Endothelial cell (in vitro differentiated cells): Measurements from ENCODE around the gene COL5A1. TPM values are rescaled to one million over a fixed set of nuclear protein-coding genes. Genes with fewer than 3 reads are reported as not detected.
"Not testable (repeated sequence)": the region's sequence is repeated elsewhere in the genome, so short reads cannot be mapped to it uniquely, and the experiment has no call there.

Experiments
- DNase-seq: peaks from one replicate; pipeline ENCODE4 v3.0.0; 2021; ENCODE audit warnings: low spot score
- H3K27ac Mint-ChIP-seq: one replicate; pipeline ENCODE4 v1.8.0; 2021; ENCODE audit warnings: mixed read lengths, inconsistent platforms; ENCODE audit not compliant: unreplicated experiment
- H3K27me3 Mint-ChIP-seq: one replicate; pipeline ENCODE4 v1.8.0; 2021; ENCODE audit warnings: mild to moderate bottlenecking, moderate library complexity, mixed read lengths, inconsistent platforms; ENCODE audit not compliant: unreplicated experiment
- H3K36me3 Mint-ChIP-seq: one replicate; pipeline ENCODE4 v1.8.0; 2021; ENCODE audit warnings: mild to moderate bottlenecking, low read depth, mixed read lengths, inconsistent platforms; ENCODE audit not compliant: unreplicated experiment
- H3K4me1 Mint-ChIP-seq: one replicate; pipeline ENCODE4 v1.8.0; 2021; ENCODE audit warnings: mild to moderate bottlenecking, mixed read lengths, inconsistent platforms; ENCODE audit not compliant: unreplicated experiment
- H3K4me3 Mint-ChIP-seq: one replicate; pipeline ENCODE4 v1.8.0; 2021; ENCODE audit warnings: mild to moderate bottlenecking, mixed read lengths, inconsistent platforms; ENCODE audit not compliant: unreplicated experiment
- H3K9me3 Mint-ChIP-seq: one replicate; pipeline ENCODE4 v1.8.0; 2021; ENCODE audit warnings: mixed read lengths, inconsistent platforms; ENCODE audit not compliant: unreplicated experiment
- total RNA-seq: library from RNA; stranded (reverse); fragmentation: NEBNext Ultra II Directional; extraction: Animal tissue kit (Norgen Biotek cat#: 25700); gene quantifications from one replicate; pipeline ENCODE4 v1.2.1, GENCODE V29; 2021; ENCODE audit not compliant: unreplicated experiment
- TF ChIP-seq, protein P1 (sequence below): fragments of 200-600 bp; sonication (generic); IDR thresholded peaks from one replicate; pipeline ENCODE4 v1.5.0; 2021; ENCODE audit warnings: antibody characterized with exemption; ENCODE audit not compliant: unreplicated experiment

Gene COL5A1
- total RNA-seq, 1 donor from 2014 or later, result 24.3 TPM

- DNase-seq, result no peak
- Mint-ChIP-seq H3K4me3 (no peak overlapping the region), H3K4me1 (peaks cover 4% of the 10 kb centered on the region), H3K27me3 (peaks cover 3% of the 10 kb centered on the region), H3K27ac (peak overlapping the region; percentile 30), H3K9me3 (no peaks in the 10 kb centered on the region), H3K36me3 (no peaks in the 10 kb centered on the region)
- TF ChIP-seq, protein P1, sequence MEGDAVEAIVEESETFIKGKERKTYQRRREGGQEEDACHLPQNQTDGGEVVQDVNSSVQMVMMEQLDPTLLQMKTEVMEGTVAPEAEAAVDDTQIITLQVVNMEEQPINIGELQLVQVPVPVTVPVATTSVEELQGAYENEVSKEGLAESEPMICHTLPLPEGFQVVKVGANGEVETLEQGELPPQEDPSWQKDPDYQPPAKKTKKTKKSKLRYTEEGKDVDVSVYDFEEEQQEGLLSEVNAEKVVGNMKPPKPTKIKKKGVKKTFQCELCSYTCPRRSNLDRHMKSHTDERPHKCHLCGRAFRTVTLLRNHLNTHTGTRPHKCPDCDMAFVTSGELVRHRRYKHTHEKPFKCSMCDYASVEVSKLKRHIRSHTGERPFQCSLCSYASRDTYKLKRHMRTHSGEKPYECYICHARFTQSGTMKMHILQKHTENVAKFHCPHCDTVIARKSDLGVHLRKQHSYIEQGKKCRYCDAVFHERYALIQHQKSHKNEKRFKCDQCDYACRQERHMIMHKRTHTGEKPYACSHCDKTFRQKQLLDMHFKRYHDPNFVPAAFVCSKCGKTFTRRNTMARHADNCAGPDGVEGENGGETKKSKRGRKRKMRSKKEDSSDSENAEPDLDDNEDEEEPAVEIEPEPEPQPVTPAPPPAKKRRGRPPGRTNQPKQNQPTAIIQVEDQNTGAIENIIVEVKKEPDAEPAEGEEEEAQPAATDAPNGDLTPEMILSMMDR, result no peak
Observed at GRCh38 chr9:134700636-134701350, 59.2 kb downstream of the COL5A1 start.

DNA sequence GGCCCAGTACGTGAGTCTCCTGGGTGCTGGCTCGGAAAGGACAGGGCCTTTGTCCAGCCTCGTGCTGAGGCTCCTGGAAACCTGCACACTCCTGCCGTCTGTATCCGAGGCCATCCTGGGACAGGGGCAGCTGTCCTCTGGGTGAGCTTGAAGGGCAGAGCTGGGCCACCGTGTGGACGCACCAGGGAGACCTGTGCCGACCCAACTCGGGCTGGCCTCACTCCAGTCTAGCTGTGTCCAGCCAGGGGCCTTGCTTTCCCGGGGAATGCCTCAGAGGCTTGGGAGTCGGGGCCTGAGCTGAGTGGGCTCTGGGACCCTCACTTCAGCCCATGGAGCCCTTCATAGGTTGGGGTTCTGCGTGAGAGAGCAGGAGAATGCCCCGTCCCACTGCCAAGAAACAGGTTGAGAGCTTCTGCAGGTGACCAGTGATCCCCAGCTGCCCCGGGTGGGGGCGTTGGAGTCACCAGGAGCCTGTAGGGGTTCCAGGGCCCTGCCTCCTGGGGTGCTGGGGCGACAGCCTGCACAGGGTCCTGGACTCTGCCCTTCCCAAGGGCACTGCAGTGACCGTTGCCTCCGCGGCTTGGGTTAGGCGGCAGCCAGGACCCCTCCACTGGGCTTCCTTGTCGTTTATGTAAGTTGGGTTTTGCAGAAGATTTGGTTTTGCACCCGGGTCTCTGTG is 60.1 kb downstream of the COL5A1 start:
- Mint-ChIP-seq H3K27ac (no peak overlapping the region), H3K9me3 (no peaks in the 10 kb centered on the region), H3K27me3 (peaks cover 3% of the 10 kb centered on the region), H3K36me3 (no peaks in the 10 kb centered on the region), H3K4me3 (no peak overlapping the region), H3K4me1 (peaks cover 4% of the 10 kb centered on the region)
- no peak for DNase-seq
- TF ChIP-seq, protein P1, result no peak

- Mint-ChIP-seq H3K9me3 (no peaks in the 10 kb centered on the region), H3K4me1 (peaks cover 4% of the 10 kb centered on the region)
Observed at GRCh38 chr9:134702291-134702690, 60.7 kb downstream of the COL5A1 start.

DNA sequence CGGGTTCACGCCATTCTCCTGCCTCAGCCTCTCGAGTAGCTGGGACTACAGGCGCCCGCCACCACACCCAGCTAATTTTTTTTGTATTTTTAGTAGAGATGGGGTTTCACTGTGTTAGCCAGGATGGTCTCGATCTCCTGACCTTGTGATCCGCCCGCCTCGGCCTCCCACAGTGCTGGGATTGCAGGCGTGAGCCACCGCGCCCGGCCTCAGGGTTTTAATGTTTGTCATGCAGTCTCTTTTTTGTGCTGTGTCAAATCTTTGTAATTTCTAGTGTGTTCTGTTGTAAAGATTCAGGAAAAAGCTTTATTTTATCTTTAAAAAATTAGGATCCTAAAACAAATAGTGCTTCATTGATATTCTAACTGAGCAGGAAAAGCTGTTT is 62.1 kb downstream of the COL5A1 start:
- H3K9me3 Mint-ChIP-seq, H3K4me1 Mint-ChIP-seq, H3K27ac Mint-ChIP-seq, H3K36me3 Mint-ChIP-seq, H3K4me3 Mint-ChIP-seq, H3K27me3 Mint-ChIP-seq, DNase-seq: not testable (repeated sequence)

More at GRCh38 chr9:134702291-134702690, 60.7 kb downstream of the COL5A1 start:
- Mint-ChIP-seq H3K4me3 (no peak overlapping the region), H3K36me3 (no peaks in the 10 kb centered on the region), H3K27me3 (peaks cover 2% of the 10 kb centered on the region), H3K27ac (no peak overlapping the region)
- TF ChIP-seq, protein P1, result no peak
- no peak for DNase-seq

DNA sequence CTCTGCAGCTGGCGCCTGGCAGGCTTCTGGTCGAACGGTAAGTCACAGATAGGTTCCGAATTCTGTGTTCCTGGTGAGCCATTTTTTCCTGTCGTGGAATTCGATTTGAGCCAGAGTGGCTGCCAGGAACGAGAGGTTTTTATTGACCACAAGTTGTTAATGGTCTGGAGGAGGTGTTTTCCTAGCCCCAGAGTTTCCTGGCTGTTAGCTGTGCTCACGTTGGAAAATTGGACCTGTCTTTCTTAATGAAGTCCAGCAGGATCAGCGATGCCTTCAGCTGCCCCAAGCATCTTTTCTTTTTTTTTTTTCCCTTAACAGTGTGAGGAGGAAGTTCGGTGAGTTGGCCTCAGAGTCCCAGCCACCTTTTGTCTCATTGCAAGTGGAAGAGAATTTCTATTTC is 62.9 kb downstream of the COL5A1 start:
- Mint-ChIP-seq H3K36me3 (peaks cover 4% of the 10 kb centered on the region), H3K4me1 (peaks cover 4% of the 10 kb centered on the region), H3K27me3 (peaks cover 2% of the 10 kb centered on the region), H3K4me3 (no peak overlapping the region), H3K9me3 (no peaks in the 10 kb centered on the region), H3K27ac (no peak overlapping the region)
- DNase-seq, result no peak
- TF ChIP-seq, protein P1, result no peak
